Smooth muscle cell (in vitro differentiated cells): ENCODE data around the gene CBX1. TPM values are rescaled to one million over a fixed set of nuclear protein-coding genes. Genes with fewer than 3 reads are reported as not detected.
"Not testable (repeated sequence)": the region's sequence is repeated elsewhere in the genome, so short reads cannot be mapped to it uniquely, and the experiment has no call there.

Source experiments
- DNase-seq: peaks from one replicate; lab custom pipeline; 2025; ENCODE audit not compliant: unreplicated experiment; lab: John Stamatoyannopoulos, UW
- H2AFZ ChIP-seq: fragments of 200-600 bp; sonication (generic); 2 replicates; pipeline ENCODE4 v1.6.0; 2016; ENCODE audit warnings: antibody characterized with exemption, low read depth, mild to moderate bottlenecking
- H3F3A ChIP-seq: fragments of 200-600 bp; sonication (generic); 2 replicates; pipeline ENCODE4 v1.6.0; 2017; ENCODE audit warnings: antibody characterized with exemption, low read depth
- H3K27ac ChIP-seq: fragments of 200-600 bp; sonication (generic); 2 replicates; pipeline ENCODE4 v1.5.1; 2016; ENCODE audit warnings: low read depth, mild to moderate bottlenecking
- H3K27me3 ChIP-seq: fragments of 200-600 bp; sonication (generic); 2 replicates; pipeline ENCODE4 v1.6.1; 2016; ENCODE audit warnings: low read depth, mild to moderate bottlenecking
- H3K36me3 ChIP-seq: fragments of 200-600 bp; sonication (generic); 2 replicates; pipeline ENCODE4 v1.5.1; 2016; ENCODE audit warnings: low read depth
- H3K4me1 ChIP-seq: fragments of 200-600 bp; sonication (generic); 2 replicates; pipeline ENCODE4 v1.5.1; 2016; ENCODE audit warnings: low read depth
- H3K4me2 ChIP-seq: fragments of 200-600 bp; sonication (generic); 2 replicates; pipeline ENCODE4 v1.6.0; 2016; ENCODE audit warnings: mild to moderate bottlenecking
- H3K4me3 ChIP-seq: fragments of 200-600 bp; sonication (generic); 2 replicates; pipeline ENCODE4 v1.5.1; 2016; ENCODE audit warnings: mild to moderate bottlenecking
- H3K79me2 ChIP-seq: fragments of 200-600 bp; sonication (generic); 2 replicates; pipeline ENCODE4 v1.6.0; 2016; ENCODE audit warnings: low read depth, mild to moderate bottlenecking
- H3K9ac ChIP-seq: fragments of 200-600 bp; sonication (generic); 2 replicates; pipeline ENCODE4 v1.6.0; 2016; ENCODE audit warnings: low read depth
- H3K9me3 ChIP-seq: fragments of 200-600 bp; sonication (generic); replicated peaks from 2 replicates; pipeline ENCODE4 v1.5.1; 2016; ENCODE audit warnings: low read depth
- H4K20me1 ChIP-seq: fragments of 200-600 bp; sonication (generic); 2 replicates; pipeline ENCODE4 v1.6.0; 2016; ENCODE audit warnings: low read depth
- CTCF ChIP-seq: fragments of 200-600 bp; sonication (generic); IDR thresholded peaks from 2 replicates; pipeline ENCODE4 v1.5.1; 2017; ENCODE audit warnings: borderline replicate concordance, mild to moderate bottlenecking, antibody characterized with exemption; ENCODE audit not compliant: insufficient read depth, poor library complexity, severe bottlenecking
- WGBS: methylation state at CpG from one replicate; pipeline ENCODE4 v1.1.7; 2016; ENCODE audit warnings: low lambda C conversion rate; 5-methylcytosine and 5-hydroxymethylcytosine counted together
- polyA plus RNA-seq: library from polyadenylated mRNA; unstranded; fragments of >200 nt; fragmentation: Nextera tagmentation; extraction: Ambion mirVana; gene quantifications from 2 replicates; pipeline ENCODE4 v1.2.1, GENCODE V29; 2016
- total RNA-seq: library from RNA; depleted of rRNA; stranded (reverse); fragments of >200 nt; gene quantifications from 2 replicates; pipeline ENCODE4 v1.2.3, GENCODE V29; 2014

The CBX1 gene
- total and polyA plus RNA-seq, 2 experiments from 2014 or later, result 32.7 to 63.4 TPM

- H3K4me1 ChIP-seq, result peaks cover 11% of the 10 kb centered on the region
- WGBS, result 64% methylated on average over 6 of the region's 6 CpGs
- peak overlapping the region; percentile 92 for H3K4me2 ChIP-seq
- no peaks in the 10 kb centered on the region for H3K27me3 ChIP-seq
- H4K20me1 ChIP-seq, result no peaks in the 10 kb centered on the region
- DNase-seq, result no peak
- no peaks in the 10 kb centered on the region for H3K36me3 ChIP-seq
- H3F3A ChIP-seq, result no peaks in the 10 kb centered on the region
- TF ChIP-seq CTCF, result no peak
- H3K27ac ChIP-seq, result no peak overlapping the region
- peak overlapping the region; percentile 71 for H2AFZ ChIP-seq
- H3K9ac ChIP-seq, result peak overlapping the region; percentile 93
- H3K4me3 ChIP-seq, result peak overlapping the region; percentile 75
- H3K79me2 ChIP-seq, result peaks cover 5% of the 10 kb centered on the region
- no peaks in the 10 kb centered on the region for H3K9me3 ChIP-seq
Observed at GRCh38 chr17:48036693-48037035, 64.6 kb downstream of the CBX1 start.

DNA sequence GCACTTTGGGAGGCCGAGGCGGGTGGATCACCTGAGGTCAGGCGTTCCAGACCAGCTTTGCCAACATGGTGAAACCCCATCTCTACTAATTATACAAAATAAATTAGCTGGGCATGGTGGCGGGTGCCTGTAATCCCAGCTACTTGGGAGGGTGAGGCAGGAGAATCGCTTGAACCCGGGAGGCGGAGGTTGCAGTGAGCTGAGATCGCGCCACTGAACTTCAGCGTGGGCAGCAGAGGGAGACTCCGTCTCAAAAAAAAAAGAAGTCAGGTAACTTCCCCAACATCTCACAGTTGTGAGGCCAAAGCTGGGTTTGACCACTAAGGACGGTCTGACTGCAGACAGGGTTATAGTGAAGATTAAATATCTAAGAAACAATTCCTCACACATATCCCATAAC lies 66.5 kb downstream of the CBX1 start:
- H3K27me3 ChIP-seq, result not testable (repeated sequence)

DNA sequence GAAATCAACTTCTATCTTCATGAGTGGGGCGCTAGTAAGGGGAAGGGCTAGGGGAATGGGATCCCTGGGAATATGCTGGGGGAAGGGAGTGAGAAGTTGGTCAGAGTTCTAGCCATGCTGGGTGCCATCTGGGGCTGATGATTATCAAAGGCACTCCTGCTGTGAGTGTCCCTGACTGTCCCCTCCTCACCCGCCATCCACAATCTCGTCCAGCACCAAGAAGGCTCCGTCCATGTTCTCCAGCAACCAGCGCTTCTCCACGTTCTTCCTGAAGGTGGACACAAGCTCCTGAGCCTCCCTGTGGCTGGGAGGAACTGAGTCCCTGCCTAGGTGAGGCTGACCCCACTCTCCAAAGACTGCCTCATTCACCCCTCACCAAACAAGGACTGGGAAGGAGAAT lies 69.3 kb downstream of the CBX1 start:
- Histone ChIP-seq H3K4me3 (no peak overlapping the region), H3K9me3 (no peaks in the 10 kb centered on the region), H3K79me2 (peaks cover 5% of the 10 kb centered on the region), H4K20me1 (no peaks in the 10 kb centered on the region), H3K4me1 (peaks cover 5% of the 10 kb centered on the region), H3K4me2 (no peak overlapping the region), H3K9ac (no peak overlapping the region), H3K36me3 (no peaks in the 10 kb centered on the region), H3F3A (no peaks in the 10 kb centered on the region), H3K27ac (no peak overlapping the region), H2AFZ (no peak overlapping the region), H3K27me3 (no peaks in the 10 kb centered on the region)
- 92% methylated on average over 6 of the region's 6 CpGs for WGBS
- no peak for TF ChIP-seq CTCF
- no peak for DNase-seq

More for the DNA sequence above, 66.5 kb downstream of the CBX1 start:
- H2AFZ ChIP-seq, DNase-seq, H3K4me3 ChIP-seq, H3K36me3 ChIP-seq, H3K9ac ChIP-seq, H3K9me3 ChIP-seq, H3K27ac ChIP-seq, H3K4me2 ChIP-seq, H3F3A ChIP-seq, H4K20me1 ChIP-seq, H3K79me2 ChIP-seq: not testable (repeated sequence)
- WGBS, result 93% methylated on average over 11 of the region's 12 CpGs
- peaks cover 11% of the 10 kb centered on the region for H3K4me1 ChIP-seq

GRCh38 chr17:48030531-48030930 lies 70.7 kb downstream of the CBX1 start:
- Histone ChIP-seq H3K4me1 (peaks cover 8% of the 10 kb centered on the region), H3K9ac (no peak overlapping the region), H3K27ac (no peak overlapping the region), H4K20me1 (no peaks in the 10 kb centered on the region), H3K27me3 (no peaks in the 10 kb centered on the region), H3F3A (peaks cover under 1% of the 10 kb centered on the region), H3K4me3 (no peak overlapping the region), H3K4me2 (no peak overlapping the region), H3K9me3 (no peaks in the 10 kb centered on the region), H2AFZ (no peak overlapping the region), H3K79me2 (no peaks in the 10 kb centered on the region), H3K36me3 (no peaks in the 10 kb centered on the region)
- WGBS, result 88% methylated on average over 5 of the region's 5 CpGs
- no peak for TF ChIP-seq CTCF
- DNase-seq, result no peak
